Stimulated activated CD4-positive, alpha-beta T cell treated with anti-CD3 and anti-CD28 coated beads, Interleukin-15, amount 100 ng/mL, for 24 hours (primary cell): Measurements from ENCODE around the gene OTUD1.

Experiments used
- DNase-seq: peaks from one replicate; pipeline ENCODE4 v3.0.0-alpha.2; 2020

Gene OTUD1

GRCh38 chr10:23469596-23470237, 30.8 kb downstream of the OTUD1 start:
- DNase-seq = no peak

DNA sequence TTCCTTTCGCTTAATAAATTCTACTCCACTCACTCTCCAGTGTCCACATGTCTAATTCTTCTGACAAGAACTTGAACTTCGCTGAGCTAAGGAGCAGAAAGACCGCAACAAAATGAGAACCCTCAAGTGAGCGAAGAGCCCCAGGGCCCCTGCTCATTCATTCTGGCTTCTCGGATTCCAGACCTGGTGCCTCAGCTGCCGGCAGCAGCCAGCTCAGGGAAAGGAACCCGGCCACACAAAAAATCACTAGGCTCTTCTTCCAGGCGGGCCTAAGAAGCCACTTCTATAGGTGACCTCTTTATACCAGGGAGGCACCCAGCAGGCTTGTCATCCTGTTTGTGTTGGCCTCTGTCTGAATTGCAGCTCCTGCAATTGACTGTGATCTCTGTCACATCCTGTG, 33.3 kb downstream of the OTUD1 start:
- no peak for DNase-seq

GRCh38 chr10:23474081-23474480, 35.2 kb downstream of the OTUD1 start:
- DNase-seq = no peak

DNA sequence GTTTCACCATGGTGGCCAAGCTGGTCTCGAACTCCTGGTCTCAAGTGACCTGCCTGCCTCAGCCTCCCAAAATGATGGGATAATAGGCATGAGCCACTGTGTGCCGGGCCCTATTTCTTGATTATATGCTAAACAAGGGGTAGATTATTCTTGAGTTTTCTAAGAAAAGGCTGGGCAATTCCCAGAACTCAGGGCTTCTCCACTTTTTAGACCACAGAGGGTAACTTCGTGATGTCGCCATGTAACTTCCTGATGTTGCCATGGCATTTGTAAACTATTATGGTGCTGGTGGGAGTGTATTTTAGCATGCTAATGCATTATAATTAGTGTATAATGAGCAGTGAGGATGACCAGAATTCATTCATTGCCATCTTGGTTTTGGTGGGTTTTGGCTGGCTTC, 35.8 kb downstream of the OTUD1 start:
- no peak for DNase-seq

- DNase-seq = no peak
Observed at GRCh38 chr10:23478570-23478969, 39.7 kb downstream of the OTUD1 start.

- DNase-seq = no peak
Observed at GRCh38 chr10:23479798-23480473, 41.1 kb downstream of the OTUD1 start.

DNA sequence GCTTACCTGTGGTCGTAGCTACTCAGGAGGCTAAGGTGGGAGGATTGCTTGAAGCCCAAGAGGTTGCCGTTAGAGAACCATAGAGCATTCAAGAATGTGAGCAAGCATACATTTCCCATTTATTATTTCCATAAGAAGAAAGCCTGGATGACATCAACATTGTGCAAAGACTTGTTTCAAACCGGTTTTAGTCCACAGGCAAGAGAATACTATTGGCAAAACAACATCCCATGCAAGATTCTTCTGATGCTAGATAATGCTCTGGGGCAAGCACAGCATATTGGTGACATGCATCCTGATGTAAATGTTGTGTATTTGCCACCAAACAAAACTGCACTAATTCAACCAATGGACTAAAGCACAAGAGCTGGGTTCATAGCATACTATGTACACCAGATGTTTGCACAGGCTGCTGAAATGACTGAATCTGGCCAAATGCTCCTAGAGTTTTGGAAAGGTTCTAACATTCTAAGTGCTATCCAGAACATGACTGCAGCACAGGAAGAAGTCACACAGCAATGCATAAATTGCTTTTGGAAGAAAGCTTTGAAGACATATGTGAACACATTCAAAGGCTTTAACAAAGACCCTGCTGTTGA, 42.6 kb downstream of the OTUD1 start:
- no peak for DNase-seq

- DNase-seq = no peak
Observed at GRCh38 chr10:23490115-23490514, 51.2 kb downstream of the OTUD1 start.
